LNCAP (cell line): Measurements from ENCODE around the gene EFCAB6.

Experiments
- CTCF ChIP-seq: fragments of 450-650 bp; IDR thresholded peaks from 2 replicates; pipeline ENCODE4 v1.5.1; 2017; ENCODE audit warnings: mild to moderate bottlenecking

EFCAB6 gene

GRCh38 chr22:43532301-43533155 is 279.6 kb downstream of the EFCAB6 start:
- TF ChIP-seq CTCF: no peak

- TF ChIP-seq CTCF: no peak
Measured at GRCh38 chr22:43531651-43532050, 280.5 kb downstream of the EFCAB6 start.

- no peak for TF ChIP-seq CTCF
Measured at GRCh38 chr22:43530349-43531201, 281.5 kb downstream of the EFCAB6 start.

GRCh38 chr22:43529934-43530333 is 282.2 kb downstream of the EFCAB6 start:
- TF ChIP-seq CTCF: no peak

GRCh38 chr22:43529461-43529860 is 282.6 kb downstream of the EFCAB6 start:
- no peak for TF ChIP-seq CTCF

GRCh38 chr22:43528601-43529360 is 283.3 kb downstream of the EFCAB6 start:
- no peak for TF ChIP-seq CTCF

- no peak for TF ChIP-seq CTCF
Measured at GRCh38 chr22:43526946-43527345, 285.2 kb downstream of the EFCAB6 start.
